Breast epithelium (tissue), 3 donors: ENCODE results near the gene HOXD9.

Source experiments
- CTCF ChIP-seq, 3 donors: fragments of 450-650 bp; IDR thresholded peaks; one replicate each; pipeline ENCODE4 v1.5.1; 2016 to 2017; ENCODE audit warnings: antibody characterized with exemption in 3 of 3, mild to moderate bottlenecking in 3 of 3, moderate library complexity in 3 of 3
- POLR2A ChIP-seq: fragments of 450-650 bp; IDR thresholded peaks from one replicate; pipeline ENCODE4 v1.6.1; 2016; ENCODE audit warnings: antibody characterized with exemption, mild to moderate bottlenecking, moderate library complexity

GRCh38 chr2:176156807-176157498 lies 34.4 kb downstream of the HOXD9 start, which contains the start of gene HOXD3:
- TF ChIP-seq CTCF (IDR thresholded peaks at IDR 0.05) (no peak), POLR2A (no peak)
